ENCODE results near the gene CCDC107.
A peak's percentile ranks its signal among the peaks of the same experiment; 100 is the strongest.

DNA sequence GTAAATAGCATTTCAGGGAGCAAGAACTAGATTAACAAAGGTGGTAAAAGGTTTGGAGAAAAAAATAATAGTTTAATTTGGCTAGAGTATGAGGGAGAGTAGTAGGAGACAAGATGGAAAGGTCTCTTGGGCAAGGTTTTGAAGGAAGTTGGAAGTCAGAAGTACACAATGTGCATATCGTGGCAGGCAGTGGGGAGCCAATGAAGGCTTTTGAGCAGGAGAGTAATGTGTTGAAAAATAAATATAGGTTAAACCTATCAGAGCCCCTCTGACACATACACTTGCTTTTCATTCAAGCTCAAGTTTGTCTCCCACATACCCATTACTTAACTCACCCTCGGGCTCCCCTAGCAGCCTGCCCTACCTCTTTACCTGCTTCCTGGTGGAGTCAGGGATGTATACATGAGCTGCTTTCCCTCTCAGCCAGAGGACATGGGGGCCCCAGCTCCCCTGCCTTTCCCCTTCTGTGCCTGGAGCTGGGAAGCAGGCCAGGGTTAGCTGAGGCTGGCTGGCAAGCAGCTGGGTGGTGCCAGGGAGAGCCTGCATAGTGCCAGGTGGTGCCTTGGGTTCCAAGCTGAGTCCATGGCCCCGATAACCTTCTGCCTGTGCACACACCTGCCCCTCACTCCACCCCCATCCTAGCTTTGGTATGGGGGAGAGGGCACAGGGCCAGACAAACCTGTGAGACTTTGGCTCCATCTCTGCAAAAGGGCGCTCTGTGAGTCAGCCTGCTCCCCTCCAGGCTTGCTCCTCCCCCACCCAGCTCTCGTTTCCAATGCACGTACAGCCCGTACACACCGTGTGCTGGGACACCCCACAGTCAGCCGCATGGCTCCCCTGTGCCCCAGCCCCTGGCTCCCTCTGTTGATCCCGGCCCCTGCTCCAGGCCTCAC lies 15.3 kb downstream of the CCDC107 start, which contains the start of gene CA9:
- TF ChIP-seq POLR2AphosphoS5 (IDR thresholded peaks at IDR 0.05), result peak; percentile 16 to 43
- TF ChIP-seq, protein P1, sequence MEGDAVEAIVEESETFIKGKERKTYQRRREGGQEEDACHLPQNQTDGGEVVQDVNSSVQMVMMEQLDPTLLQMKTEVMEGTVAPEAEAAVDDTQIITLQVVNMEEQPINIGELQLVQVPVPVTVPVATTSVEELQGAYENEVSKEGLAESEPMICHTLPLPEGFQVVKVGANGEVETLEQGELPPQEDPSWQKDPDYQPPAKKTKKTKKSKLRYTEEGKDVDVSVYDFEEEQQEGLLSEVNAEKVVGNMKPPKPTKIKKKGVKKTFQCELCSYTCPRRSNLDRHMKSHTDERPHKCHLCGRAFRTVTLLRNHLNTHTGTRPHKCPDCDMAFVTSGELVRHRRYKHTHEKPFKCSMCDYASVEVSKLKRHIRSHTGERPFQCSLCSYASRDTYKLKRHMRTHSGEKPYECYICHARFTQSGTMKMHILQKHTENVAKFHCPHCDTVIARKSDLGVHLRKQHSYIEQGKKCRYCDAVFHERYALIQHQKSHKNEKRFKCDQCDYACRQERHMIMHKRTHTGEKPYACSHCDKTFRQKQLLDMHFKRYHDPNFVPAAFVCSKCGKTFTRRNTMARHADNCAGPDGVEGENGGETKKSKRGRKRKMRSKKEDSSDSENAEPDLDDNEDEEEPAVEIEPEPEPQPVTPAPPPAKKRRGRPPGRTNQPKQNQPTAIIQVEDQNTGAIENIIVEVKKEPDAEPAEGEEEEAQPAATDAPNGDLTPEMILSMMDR (IDR thresholded peaks at IDR 0.05), result no peak
- TF ChIP-seq POLR2A (IDR thresholded peaks at IDR 0.05; ENCODE audit: low read depth), result no peak
